NCI-H146 (cell line): Measurements from ENCODE around the gene CORO2B.

Experiments used
- DNase-seq: peaks from one replicate; lab custom pipeline; 2025; lab: John Stamatoyannopoulos, UW

CORO2B gene

DNA sequence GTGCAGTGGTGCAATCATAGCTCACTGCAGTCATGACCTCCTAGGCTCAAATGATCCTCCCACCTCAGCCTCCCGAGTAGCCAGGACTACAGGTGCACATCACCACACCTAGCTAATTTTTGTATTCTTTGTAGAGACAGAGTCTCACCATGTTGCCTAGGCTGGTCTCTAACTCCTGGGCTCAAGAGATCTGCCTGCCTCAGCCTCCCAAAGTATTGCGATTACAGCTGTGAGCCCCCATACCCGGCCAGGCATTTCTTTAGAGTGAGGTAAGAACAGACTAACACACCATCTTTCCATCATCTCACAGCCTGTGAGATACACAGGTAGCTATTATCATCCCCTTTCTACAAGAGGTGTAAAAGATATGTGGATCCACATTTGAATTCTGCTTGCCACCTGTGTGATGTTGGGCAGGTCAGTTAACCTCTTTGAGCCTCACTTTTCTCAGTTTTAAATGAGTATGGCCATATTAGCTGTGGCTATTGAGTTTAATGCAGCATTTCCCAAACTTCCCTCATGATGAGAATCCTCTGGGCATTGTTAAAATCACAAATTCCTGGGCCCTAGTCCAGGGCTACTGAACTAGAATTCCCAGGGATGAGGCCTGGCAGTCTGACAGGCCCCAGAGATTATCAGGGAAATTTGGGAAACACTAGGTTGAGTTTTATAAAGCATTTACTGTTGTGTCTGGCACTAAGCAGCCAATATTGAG is 195.9 kb downstream of the CORO2B start:
- DNase-seq, result no peak

- DNase-seq, result no peak
Observed at GRCh38 chr15:68775236-68775577, 196.4 kb downstream of the CORO2B start.

- no peak for DNase-seq
Observed at GRCh38 chr15:68775671-68776476, 197.1 kb downstream of the CORO2B start.

- DNase-seq, result no peak
Observed at GRCh38 chr15:68776477-68777270, 197.9 kb downstream of the CORO2B start.
